Sigmoid colon (tissue), 7 donors: ENCODE measurements around the gene TRIM6. TPM values are rescaled to one million over a fixed set of nuclear protein-coding genes. Genes with fewer than 3 reads are reported as not detected.

Source experiments
- DNase-seq: peaks from one replicate; pipeline ENCODE4 v3.0.0-alpha.2; 2019
- H3K27ac ChIP-seq, 4 donors: fragments of 200-600 bp; sonication (generic); one replicate each; pipeline ENCODE4 v1.5.1; 2016 to 2019; ENCODE audit warnings: mild to moderate bottlenecking in 1 of 4
- H3K27me3 ChIP-seq, 3 donors: fragments of 200-600 bp; sonication (generic); one replicate each; pipeline ENCODE4 v1.5.1; 2019; ENCODE audit warnings: mild to moderate bottlenecking in 1 of 3
- H3K36me3 ChIP-seq, 4 donors: fragments of 200-600 bp; sonication (generic); one replicate each; pipeline ENCODE4 v1.5.1; 2016 to 2019
- H3K4me1 ChIP-seq, 4 donors: fragments of 200-600 bp; sonication (generic); one replicate each; pipeline ENCODE4 v1.5.1; 2017 to 2019
- H3K4me3 ChIP-seq, 4 donors: fragments of 200-600 bp; sonication (generic); one replicate each; pipeline ENCODE4 v1.5.1; 2017 to 2019; ENCODE audit warnings: mild to moderate bottlenecking in 2 of 4, moderate library complexity in 1 of 4
- H3K9me3 ChIP-seq, 4 donors: fragments of 200-600 bp in 3 of 4; sonication (generic) in 3 of 4; one replicate each; pipeline versions ENCODE4 v1.5.1 to v1.6.1; 2013 to 2019
- EP300 ChIP-seq, 4 donors: sonication (generic); formaldehyde crosslinking; IDR thresholded peaks; one replicate each; pipeline ENCODE4 v1.6.1; 2017; ENCODE audit warnings: antibody characterized with exemption in 4 of 4
- POLR2A ChIP-seq, 2 donors: fragments of 450-650 bp; IDR thresholded peaks; one replicate each; pipeline ENCODE4 v1.6.1; 2016; ENCODE audit warnings: antibody characterized with exemption in 2 of 2, mild to moderate bottlenecking in 2 of 2, moderate library complexity in 2 of 2
- POLR2AphosphoS5 ChIP-seq, 4 donors: sonication (generic); formaldehyde crosslinking; IDR thresholded peaks; one replicate each; pipeline ENCODE4 v1.6.1; 2017; ENCODE audit warnings: antibody characterized with exemption in 4 of 4
- WGBS, 2 donors: extraction: QIAGEN DNeasy Blood & Tissue Kit; methylation state at CpG; one replicate each; pipeline ENCODE4 v1.1.7; 2013; 5-methylcytosine and 5-hydroxymethylcytosine counted together
- intact Hi-C: fragments of 100-400 bp; cut with DNase I; formaldehyde crosslinking; loops from one replicate; pipeline ENCODE4 v1.15.1; 2023
- polyA plus RNA-seq, 3 donors: library from polyadenylated mRNA; stranded (reverse); fragments of 200-250 nt; gene quantifications; one replicate each; pipeline ENCODE4 v1.2.3, GENCODE V29; 2013
- total RNA-seq, 4 donors: library from RNA; depleted of rRNA; stranded (reverse); fragments of >200 nt; gene quantifications; one replicate each; pipeline ENCODE4 v1.1.0, GENCODE V29; 2016
- TF ChIP-seq, protein P1 (sequence below), 4 experiments: fragments of 450-650 bp in 3 of 4; fragments of 200-600 bp in 1 of 4; IDR thresholded peaks; one replicate each; pipeline ENCODE4 v1.5.1; 2016 to 2019; ENCODE audit warnings: antibody characterized with exemption in 4 of 4, mild to moderate bottlenecking in 3 of 4, moderate library complexity in 2 of 4
- donor health status: healthy with polysubstance abuse.
- donor health status: Bipolar disorder and iron deficiency.
- donor health status: healthy.

The TRIM6 gene
- total RNA-seq (1 to 10 TPM; 3.5 to 5.5 (median 4.8) TPM), polyA plus RNA-seq (1 to 10 TPM in 2 of 3 donors, under 1 TPM in 1; 0.60 to 1.2 (median 1.0) TPM)

DNA sequence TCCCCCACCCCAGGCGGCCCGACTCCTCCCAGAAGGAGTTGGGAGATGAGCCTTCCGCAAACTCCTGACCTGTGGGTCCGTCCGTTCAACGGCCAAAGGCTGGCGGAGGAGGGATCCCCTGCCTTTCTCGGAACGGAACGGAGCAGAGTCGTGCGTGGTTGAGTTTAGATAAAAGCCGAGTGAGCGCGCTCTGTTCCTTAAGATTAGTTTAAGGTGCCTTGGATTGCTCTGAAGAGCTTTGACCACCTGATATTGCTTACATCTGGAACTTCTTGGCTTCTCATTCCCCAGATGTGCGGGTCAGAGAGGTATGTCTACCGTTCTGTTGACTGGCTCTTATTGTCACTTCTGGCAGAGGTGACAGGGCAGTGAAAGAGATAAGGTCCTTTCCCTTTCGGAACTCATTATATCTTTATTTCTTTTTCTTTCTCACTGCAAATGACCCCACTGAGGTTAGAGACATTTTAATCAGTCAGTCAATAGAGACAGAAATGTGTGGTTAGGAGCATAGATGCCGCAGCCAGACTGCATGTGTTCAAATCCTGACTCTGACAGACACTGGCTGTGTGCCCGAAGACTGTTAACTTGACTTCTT lies at the start of gene TRIM6:
Gene TRIM6, plus strand, starts transcription at position 31 of the 595 bp plus-strand sequence. Its CDS starts 261 bp downstream, at position 292.
- peak; percentile 83 for DNase-seq
- H3K4me1 ChIP-seq: peaks cover 0 to 40% (median 32%) of the 10 kb centered on the region in 4 donors
- intact Hi-C loops: no loop called here
- no peaks in the 10 kb centered on the region for H3K27me3 ChIP-seq
- no peaks in the 10 kb centered on the region for H3K36me3 ChIP-seq
- peak within 1 kb of the TSS; percentile 70 to 81 (median 72) for H3K27ac ChIP-seq
- peak in 3 of 4 donors; percentile 3 to 49 (median 9) for TF ChIP-seq POLR2AphosphoS5 (IDR thresholded peaks at IDR 0.05)
- TF ChIP-seq, protein P1, sequence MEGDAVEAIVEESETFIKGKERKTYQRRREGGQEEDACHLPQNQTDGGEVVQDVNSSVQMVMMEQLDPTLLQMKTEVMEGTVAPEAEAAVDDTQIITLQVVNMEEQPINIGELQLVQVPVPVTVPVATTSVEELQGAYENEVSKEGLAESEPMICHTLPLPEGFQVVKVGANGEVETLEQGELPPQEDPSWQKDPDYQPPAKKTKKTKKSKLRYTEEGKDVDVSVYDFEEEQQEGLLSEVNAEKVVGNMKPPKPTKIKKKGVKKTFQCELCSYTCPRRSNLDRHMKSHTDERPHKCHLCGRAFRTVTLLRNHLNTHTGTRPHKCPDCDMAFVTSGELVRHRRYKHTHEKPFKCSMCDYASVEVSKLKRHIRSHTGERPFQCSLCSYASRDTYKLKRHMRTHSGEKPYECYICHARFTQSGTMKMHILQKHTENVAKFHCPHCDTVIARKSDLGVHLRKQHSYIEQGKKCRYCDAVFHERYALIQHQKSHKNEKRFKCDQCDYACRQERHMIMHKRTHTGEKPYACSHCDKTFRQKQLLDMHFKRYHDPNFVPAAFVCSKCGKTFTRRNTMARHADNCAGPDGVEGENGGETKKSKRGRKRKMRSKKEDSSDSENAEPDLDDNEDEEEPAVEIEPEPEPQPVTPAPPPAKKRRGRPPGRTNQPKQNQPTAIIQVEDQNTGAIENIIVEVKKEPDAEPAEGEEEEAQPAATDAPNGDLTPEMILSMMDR (IDR thresholded peaks at IDR 0.05): no peak
- WGBS, 2 donors: 8 to 10% methylated on average over 20 of the region's 20 CpGs
- no peaks in the 10 kb centered on the region for H3K9me3 ChIP-seq
- peak within 1 kb of the TSS; percentile 39 to 52 (median 48) for H3K4me3 ChIP-seq

GRCh38 chr11:5547982-5548381 lies 48.5 kb upstream of the TRIM6 start:
- intact Hi-C loops: no loop called here
- no peaks in the 10 kb centered on the region for H3K9me3 ChIP-seq
- DNase-seq: no peak
- TF ChIP-seq, protein P1 (IDR thresholded peaks at IDR 0.05): no peak
- TF ChIP-seq EP300 (IDR thresholded peaks at IDR 0.05) (no peak), POLR2AphosphoS5 (IDR thresholded peaks at IDR 0.05) (no peak), POLR2A (IDR thresholded peaks at IDR 0.05) (no peak)
- H3K4me1 ChIP-seq: no peaks in the 10 kb centered on the region
- H3K27me3 ChIP-seq: no peaks in the 10 kb centered on the region
- H3K4me3 ChIP-seq: no peak overlapping the region
- H3K36me3 ChIP-seq: no peaks in the 10 kb centered on the region
- H3K27ac ChIP-seq: no peak overlapping the region
- 94 to 96% methylated on average over 1 of the region's 1 CpG for WGBS, 2 donors

DNA sequence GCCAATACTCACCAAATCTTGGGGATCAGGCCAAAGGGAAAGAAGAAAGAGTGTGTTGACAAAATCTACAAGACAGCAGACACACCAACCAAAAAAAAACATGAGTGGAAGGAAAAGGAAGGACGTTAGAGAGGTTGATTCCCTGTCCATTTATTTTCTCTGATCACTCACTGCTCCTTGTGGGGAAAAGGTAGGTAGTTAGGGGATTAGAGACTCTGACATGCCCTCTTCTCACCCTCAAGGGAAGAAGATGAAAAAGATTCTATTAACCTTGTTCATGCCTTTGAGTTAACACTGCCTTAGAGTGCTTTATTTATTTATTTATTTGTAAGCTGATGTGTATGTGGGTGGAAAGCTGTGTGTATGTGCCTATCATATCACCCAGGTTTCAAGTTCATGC lies 48.0 kb upstream of the TRIM6 start, which contains the start of gene OR52H1:
Gene OR52H1, minus strand, starts transcription at position 101 of the 400 bp plus-strand sequence. CDS start 3,035 bp downstream, outside the sequence.
- 42 to 55% methylated on average over 1 of the region's 1 CpG for WGBS, 2 donors
- H3K27me3 ChIP-seq: no peaks in the 10 kb centered on the region
- no peak within 1 kb of the TSS for H3K4me3 ChIP-seq
- TF ChIP-seq EP300 (IDR thresholded peaks at IDR 0.05) (no peak), POLR2AphosphoS5 (IDR thresholded peaks at IDR 0.05) (no peak), POLR2A (IDR thresholded peaks at IDR 0.05) (no peak)
- TF ChIP-seq, protein P1 (IDR thresholded peaks at IDR 0.05): no peak
- no peaks in the 10 kb centered on the region for H3K36me3 ChIP-seq
- H3K27ac ChIP-seq: no peak within 1 kb of the TSS
- intact Hi-C loops: no loop called here
- H3K9me3 ChIP-seq: no peaks in the 10 kb centered on the region
- DNase-seq: no peak
- H3K4me1 ChIP-seq: no peaks in the 10 kb centered on the region

- Histone ChIP-seq H3K9me3 (no peaks in the 10 kb centered on the region), H3K36me3 (no peaks in the 10 kb centered on the region), H3K27ac (no peak overlapping the region), H3K4me1 (no peaks in the 10 kb centered on the region), H3K27me3 (no peaks in the 10 kb centered on the region), H3K4me3 (no peak overlapping the region)
- intact Hi-C loops: no loop called here
- WGBS, 2 donors: 63 to 68% methylated on average over 5 of the region's 5 CpGs
- no peak for TF ChIP-seq POLR2A (IDR thresholded peaks at IDR 0.05)
- no peak for TF ChIP-seq EP300 (IDR thresholded peaks at IDR 0.05)
- TF ChIP-seq POLR2AphosphoS5 (IDR thresholded peaks at IDR 0.05): no peak
- TF ChIP-seq, protein P1 (IDR thresholded peaks at IDR 0.05): no peak
- DNase-seq: no peak
These were observed 45.9 kb upstream of the TRIM6 start for GRCh38 chr11:5550440-5551095.
